ENCODE results near the gene FBXL13.

DNA sequence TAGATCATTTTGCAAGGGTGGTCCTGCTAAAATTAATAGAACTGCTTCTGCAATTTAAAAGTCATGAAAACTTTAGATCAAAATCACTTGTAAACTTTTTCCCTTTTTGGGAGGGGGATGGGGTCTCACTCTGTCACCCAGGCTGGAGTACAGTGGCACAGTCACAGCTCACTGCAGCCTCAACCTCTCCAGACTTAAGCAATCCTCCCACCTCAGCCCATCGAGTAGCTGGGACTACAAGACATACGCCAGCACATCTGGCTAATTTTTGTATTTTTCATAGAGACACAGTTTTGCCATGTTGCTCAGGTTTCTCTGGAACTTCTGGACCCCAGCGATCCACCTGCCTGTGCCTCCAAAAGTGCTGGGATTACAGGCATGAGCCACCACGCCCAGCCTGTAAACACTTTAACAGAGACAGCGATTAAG, 82.1 kb downstream of the FBXL13 start:
- TF ChIP-seq POLR2A (IDR thresholded peaks at IDR 0.05) (no peak), CTCF (IDR thresholded peaks at IDR 0.05) (no peak)

Measured in vagina (tissue), 2 donors.